Measurements from ENCODE around the gene CLEC2D.
"Not testable (repeated sequence)": the region's sequence is repeated elsewhere in the genome, so short reads cannot be mapped to it uniquely, and the experiment has no call there.

The CLEC2D gene

GRCh38 chr12:9700606-9700956 is 31.1 kb downstream of the CLEC2D start:
- no peak for DNase-seq

- no peak for DNase-seq
Measured at GRCh38 chr12:9701380-9702154, 32.1 kb downstream of the CLEC2D start.

GRCh38 chr12:9702255-9702654 is 32.7 kb downstream of the CLEC2D start:
- DNase-seq = no peak

- not testable (repeated sequence) for DNase-seq
Measured at GRCh38 chr12:9704561-9704960, 35.0 kb downstream of the CLEC2D start.

DNA sequence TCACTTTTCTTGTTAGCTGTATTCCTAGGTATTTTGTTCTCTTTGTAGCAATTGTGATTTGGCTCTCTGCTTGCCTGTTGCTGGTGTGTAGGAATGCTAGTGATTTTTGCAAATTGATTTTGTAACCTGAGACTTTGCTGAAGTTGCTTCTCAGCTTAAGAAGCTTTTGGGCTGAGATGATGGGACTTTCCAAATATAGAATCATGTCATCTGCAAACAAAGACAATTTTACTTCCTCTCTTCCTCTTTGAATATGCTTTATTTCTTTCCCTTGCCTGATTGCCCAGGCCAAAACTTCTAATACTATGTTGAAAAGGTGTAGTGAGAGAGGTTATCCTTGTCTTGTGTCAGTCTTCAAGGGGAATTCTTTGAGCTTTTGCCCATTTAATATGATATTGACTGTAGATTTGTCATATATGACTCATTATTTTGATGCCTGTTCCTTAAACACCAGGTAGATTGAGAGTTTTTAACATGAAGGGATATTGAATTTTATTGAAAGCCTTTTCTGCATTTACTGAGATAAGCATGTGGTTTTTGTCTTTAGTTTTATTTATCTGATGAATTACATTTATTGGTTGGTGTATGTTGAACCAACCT is 36.7 kb downstream of the CLEC2D start:
- no peak for DNase-seq

DNA sequence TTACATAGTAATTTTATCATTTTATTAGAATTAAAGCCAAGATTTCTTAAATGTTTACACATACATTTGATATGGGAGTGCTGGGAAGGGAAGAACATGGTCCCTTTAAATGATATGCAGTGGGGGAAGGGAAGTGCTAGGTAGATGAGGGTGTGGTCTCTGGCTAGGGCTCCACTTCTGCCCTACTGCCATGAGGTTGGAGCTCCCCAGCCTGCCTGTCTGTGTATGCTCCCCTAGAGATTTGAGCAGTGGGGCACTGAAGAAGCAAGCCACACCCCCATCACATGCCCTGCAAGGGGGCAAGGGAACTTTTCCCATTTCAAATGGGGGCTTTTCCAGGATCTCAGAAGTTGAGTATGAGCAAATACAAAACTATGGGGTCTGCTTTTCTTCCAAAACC is 37.8 kb downstream of the CLEC2D start:
- no peak for DNase-seq

GRCh38 chr12:9707864-9708808 is 38.6 kb downstream of the CLEC2D start:
- DNase-seq = no peak

GRCh38 chr12:9708853-9709252 is 39.3 kb downstream of the CLEC2D start:
- DNase-seq = no peak

- DNase-seq = no peak
Measured at GRCh38 chr12:9710584-9711375, 41.3 kb downstream of the CLEC2D start.

GRCh38 chr12:9711664-9712063 is 42.2 kb downstream of the CLEC2D start:
- no peak for DNase-seq

GRCh38 chr12:9713032-9713558 is 43.6 kb downstream of the CLEC2D start:
- not testable (repeated sequence) for DNase-seq

- DNase-seq = no peak
Measured at GRCh38 chr12:9717070-9717925, 47.8 kb downstream of the CLEC2D start.

DNA sequence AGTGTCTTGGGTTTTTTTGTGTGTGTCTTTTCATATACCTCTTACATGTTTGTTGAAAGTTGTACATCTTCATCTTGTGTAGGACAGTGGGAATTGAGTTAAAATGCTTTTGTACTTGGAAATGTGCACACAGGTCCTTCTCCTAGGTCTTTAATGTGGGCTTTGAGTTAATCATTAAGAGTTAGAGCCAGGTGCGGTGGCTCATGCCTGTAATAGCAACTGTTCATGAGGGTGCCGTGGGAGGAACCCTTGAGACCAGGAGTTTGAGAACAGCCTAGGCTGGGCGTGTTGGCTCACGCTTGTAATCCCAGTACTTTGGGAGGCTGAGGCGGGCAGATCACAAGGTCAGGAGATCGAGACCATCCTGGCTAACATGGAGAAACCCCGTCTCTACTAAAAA is 49.5 kb downstream of the CLEC2D start:
- DNase-seq = no peak

DNA sequence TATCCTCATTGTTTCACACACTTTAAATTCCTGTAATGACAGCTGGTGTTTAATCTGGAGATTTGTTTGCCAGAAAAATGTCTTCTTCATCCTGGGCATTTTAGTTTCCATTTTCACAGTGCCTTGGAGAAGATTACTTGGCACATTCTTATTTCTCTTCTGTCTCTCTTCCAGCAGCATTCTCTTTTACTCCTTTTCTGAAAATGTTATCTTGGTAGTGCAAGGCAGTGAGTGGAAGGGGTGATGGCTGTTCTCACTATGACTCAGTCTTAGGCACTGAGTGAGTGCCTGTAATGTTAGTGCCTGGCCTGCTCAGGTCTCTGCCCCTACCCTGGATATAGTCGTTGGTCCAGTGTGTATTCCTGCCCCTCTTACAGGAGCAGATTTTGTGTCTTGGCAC is 50.3 kb downstream of the CLEC2D start:
- no peak for DNase-seq

DNA sequence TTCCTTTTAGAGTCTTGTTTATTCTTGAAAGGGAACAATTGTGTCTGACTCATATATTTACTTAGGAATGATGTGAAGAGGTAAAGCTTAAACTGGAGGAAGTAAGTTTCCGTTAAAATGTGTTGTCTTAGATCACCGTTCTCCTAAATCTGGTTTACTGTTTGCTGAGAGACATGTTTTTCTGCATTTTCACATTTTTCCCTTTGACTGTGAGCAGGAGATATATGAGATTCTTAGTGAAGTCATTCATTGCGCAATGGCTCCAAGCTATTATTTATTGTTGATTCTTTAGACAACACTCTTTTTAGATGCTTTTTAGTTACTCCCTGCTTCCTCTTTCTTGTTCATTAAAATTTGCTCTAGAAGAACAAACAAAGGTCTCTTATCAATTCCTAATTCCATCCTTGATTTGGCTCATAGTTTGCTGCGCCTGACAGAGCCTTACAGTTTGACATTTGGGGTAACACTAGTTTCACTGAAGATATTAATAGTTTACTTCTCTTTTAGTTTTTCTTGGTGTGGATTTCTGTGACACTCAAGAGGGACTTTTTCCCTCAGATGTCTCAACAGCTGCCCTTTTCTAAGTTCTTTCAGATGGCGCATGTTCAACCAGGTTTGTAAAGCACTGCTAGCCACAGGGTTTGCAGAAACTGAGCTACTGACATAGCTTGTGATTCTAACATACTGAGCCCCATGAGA is 52.0 kb downstream of the CLEC2D start:
- no peak for DNase-seq

GRCh38 chr12:9724023-9724422 is 54.5 kb downstream of the CLEC2D start:
- no peak for DNase-seq

DNA sequence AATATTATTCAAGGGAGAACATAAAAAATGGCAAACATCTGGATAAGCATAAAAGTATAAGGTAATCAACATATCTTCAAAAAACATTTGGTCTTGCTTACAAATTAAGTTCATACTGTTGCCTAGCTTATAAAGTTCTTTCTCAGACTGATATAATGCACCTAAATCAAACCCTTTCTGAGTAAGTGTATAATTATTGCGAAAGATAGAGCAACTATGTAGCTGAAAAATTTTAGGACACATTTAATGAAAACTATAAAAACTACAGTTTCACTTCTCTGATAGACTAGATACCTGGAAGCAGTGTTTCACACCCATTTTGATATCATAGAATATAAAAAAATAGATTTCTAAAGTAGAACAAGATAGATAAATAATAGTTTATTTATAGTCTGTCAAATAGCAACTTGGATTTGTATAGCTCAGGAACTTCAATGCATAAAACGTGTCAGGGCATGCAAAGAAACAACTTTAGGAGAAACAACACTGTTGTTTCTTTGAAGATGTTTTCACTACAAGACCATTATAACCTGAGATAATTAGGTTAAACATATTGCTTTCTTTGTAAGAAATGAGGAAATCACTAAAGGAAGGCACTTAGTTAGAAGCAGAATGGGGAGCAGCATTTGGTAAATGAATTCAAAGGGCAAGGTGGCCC is 55.8 kb downstream of the CLEC2D start:
- DNase-seq = no peak

- DNase-seq = no peak
Measured at GRCh38 chr12:9727813-9728212, 58.3 kb downstream of the CLEC2D start.

DNA sequence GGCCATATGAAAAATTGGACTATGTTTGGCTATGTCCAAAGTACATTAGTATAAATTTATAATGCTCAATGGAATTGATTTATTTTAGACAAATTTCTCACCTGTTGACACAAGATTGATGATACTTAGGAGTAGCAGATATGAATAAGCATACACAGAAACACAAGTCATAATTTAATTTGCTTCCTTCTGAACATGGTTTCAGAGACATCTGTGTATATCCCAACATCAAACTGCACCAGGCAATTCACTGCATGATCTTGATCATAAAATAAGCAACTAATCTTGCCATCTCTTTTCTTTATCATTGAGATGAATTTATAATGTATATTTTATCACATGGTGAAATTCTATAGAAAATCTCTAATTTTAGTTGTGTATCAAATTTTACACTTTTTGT is 59.6 kb downstream of the CLEC2D start:
- DNase-seq = no peak

- DNase-seq = no peak
Measured at GRCh38 chr12:9730011-9730410, 60.5 kb downstream of the CLEC2D start.
